OCI-LY3 (cell line): ENCODE data around the gene SPATS1.

Experiments
- CTCF ChIP-seq: fragments of 200-600, 300-600 bp; sonication (generic); IDR thresholded peaks from 2 replicates; pipeline ENCODE4 v1.5.1; 2014; ENCODE audit warnings: antibody characterized with exemption, low read length, low read depth
- EZH2phosphoT487 ChIP-seq: fragments of 200-600 bp; shearing (Covaris generic); IDR thresholded peaks from 2 replicates; pipeline ENCODE4 v1.6.1; 2018; ENCODE audit warnings: antibody characterized with exemption, mixed run types, low read depth

DNA sequence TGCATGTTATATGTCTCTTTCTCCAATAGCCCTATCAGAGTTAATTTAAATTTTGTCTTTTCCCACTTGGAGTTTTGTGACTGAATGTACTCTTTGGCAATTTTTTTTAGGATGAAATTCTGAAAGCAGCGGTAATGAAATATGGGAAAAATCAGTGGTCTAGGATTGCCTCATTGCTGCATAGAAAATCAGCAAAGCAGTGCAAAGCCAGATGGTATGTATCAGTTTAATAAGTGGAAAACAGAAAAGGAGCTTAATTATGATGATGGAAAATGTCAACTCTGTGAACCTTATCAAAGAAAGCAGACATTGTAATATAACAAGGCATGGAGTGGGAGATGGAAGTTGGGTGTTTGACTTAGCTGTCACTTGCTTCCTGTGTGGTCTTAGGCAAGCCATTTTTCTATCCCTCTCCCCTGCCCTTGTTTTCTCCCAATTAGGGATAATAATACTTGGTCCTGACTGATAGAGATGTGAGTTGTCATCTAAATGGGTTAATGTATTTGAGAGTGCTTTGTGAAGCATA lies 47.8 kb downstream of the SPATS1 start:
- TF ChIP-seq CTCF (no peak), EZH2phosphoT487 (no peak)
